HG03139 (cell line): ENCODE data around the gene RUVBL1.
"Not testable (repeated sequence)": the region's sequence is repeated elsewhere in the genome, so short reads cannot be mapped to it uniquely, and the experiment has no call there.

Experiments
- ATAC-seq: cut with Tn5 transposase; IDR thresholded peaks from one replicate; pipeline ENCODE4 v1.9.1; 2021; ENCODE audit not compliant: unreplicated experiment

RUVBL1 gene

GRCh38 chr3:128123538-128124368 is at the start of gene RUVBL1:
Gene RUVBL1 (minus strand): TSS chr3:128123812. CDS start chr3:128123724, 88 bp downstream.
- peak; percentile 97 for ATAC-seq

GRCh38 chr3:128173200-128173599 is 49.6 kb upstream of the RUVBL1 start:
- ATAC-seq, result no peak

GRCh38 chr3:128170866-128171516 is 47.4 kb upstream of the RUVBL1 start:
- no peak for ATAC-seq

- no peak for ATAC-seq
Observed at GRCh38 chr3:128168836-128169235, 45.2 kb upstream of the RUVBL1 start.

GRCh38 chr3:128167973-128168674 is 44.5 kb upstream of the RUVBL1 start:
- no peak for ATAC-seq

GRCh38 chr3:128167646-128167972 is 44.0 kb upstream of the RUVBL1 start:
- ATAC-seq, result no peak

- ATAC-seq, result no peak
Observed at GRCh38 chr3:128166971-128167453, 43.4 kb upstream of the RUVBL1 start.

GRCh38 chr3:128163432-128163831 is 39.8 kb upstream of the RUVBL1 start:
- no peak for ATAC-seq

- no peak for ATAC-seq
Observed at GRCh38 chr3:128160661-128161060, 37.0 kb upstream of the RUVBL1 start.

GRCh38 chr3:128155616-128156360 is 32.2 kb upstream of the RUVBL1 start:
- ATAC-seq, result no peak

GRCh38 chr3:128154354-128154753 is 30.7 kb upstream of the RUVBL1 start:
- not testable (repeated sequence) for ATAC-seq

GRCh38 chr3:128153156-128154041 is 29.8 kb upstream of the RUVBL1 start, which contains the start of gene EEFSEC:
Gene EEFSEC (plus strand): TSS chr3:128153481. CDS start chr3:128153508, 27 bp downstream.
- ATAC-seq, result peak; percentile 84

GRCh38 chr3:128152419-128153155 is 29.0 kb upstream of the RUVBL1 start:
- no peak for ATAC-seq

GRCh38 chr3:128151758-128152274 is 28.2 kb upstream of the RUVBL1 start:
- no peak for ATAC-seq

GRCh38 chr3:128149650-128150049 is 26.0 kb upstream of the RUVBL1 start:
- ATAC-seq, result no peak

GRCh38 chr3:128146201-128146600 is 22.6 kb upstream of the RUVBL1 start:
- ATAC-seq, result no peak

GRCh38 chr3:128145279-128145678 is 21.7 kb upstream of the RUVBL1 start:
- ATAC-seq, result no peak

- no peak for ATAC-seq
Observed at GRCh38 chr3:128144512-128145187, 21.0 kb upstream of the RUVBL1 start.
